ENCODE results near the gene SPATA46. TPM values are rescaled to one million over a fixed set of nuclear protein-coding genes. Genes with fewer than 3 reads are reported as not detected.
A peak's percentile ranks its signal among the peaks of the same experiment; 100 is the strongest.

The SPATA46 gene
- total and polyA plus RNA-seq, 9 of the 15 experiments (the other 6 are each of a cell fraction or from before 2014, with no cell fraction given), result 0.04 to 0.11 TPM; not detected in 7

- Histone ChIP-seq H3K9me3 (replicated peaks; ENCODE audit: control insufficient read depth, insufficient read depth, low read depth, low read length) (no peaks in the 10 kb centered on the region), H3K9ac (ENCODE audit: insufficient read depth in 1 of 2, low read depth in 2 of 2, low read length in 2 of 2) (peak overlapping the region in 1 of 2 experiments; percentile 24; a peak in 2 of 4 replicates), H3K36me3 (ENCODE audit: control insufficient read depth, insufficient read depth, low read length) (no peaks in the 10 kb centered on the region; the same call in 2 of the 3 replicates), H3K79me2 (ENCODE audit: control insufficient read depth, insufficient read depth, low read length) (peaks cover 12% of the 10 kb centered on the region; the same call in 2 of the 3 replicates), H3K27ac (ENCODE audit: extremely low read depth, low read depth, low read length) (peak overlapping the region; percentile 69), H3K4me2 (ENCODE audit: insufficient read depth, low read length) (no peak overlapping the region), H3K4me3 (no peak overlapping the region), H4K20me1 (replicated peaks; ENCODE audit: control insufficient read depth, insufficient read depth, low read length) (no peaks in the 10 kb centered on the region), H3K9me1 (ENCODE audit: control insufficient read depth, insufficient read depth, low read length) (peaks cover 7% of the 10 kb centered on the region), H3K27me3 (ENCODE audit: control insufficient read depth in 2 of 2, insufficient read depth in 2 of 2, low read length in 2 of 2) (no peaks in the 10 kb centered on the region), H3K4me1 (replicated peaks in 1 of 2; ENCODE audit: control insufficient read depth in 2 of 2, insufficient read depth in 2 of 2, low read length in 2 of 2) (peaks cover 75 to 90% of the 10 kb centered on the region in 2 experiments), H2AFZ (ENCODE audit: low read depth, low read length) (peak overlapping the region; percentile 29)
- intact Hi-C loops (cut with micrococcal nuclease), result loop anchor here (2.0 kb wide), 1 partner anchor 15 kb away; no protein-coding TSS in a partner anchor
- no peak for FAIRE-seq
- WGBS (ENCODE audit: insufficient coverage, low coverage, missing lambda C conversion rate), result 72% methylated on average over 20 of the region's 20 CpGs
- ChIA-PET CTCF (ENCODE audit: low intra/inter-chr PET ratio) (no interaction called here), POLR2A (interaction anchor here (0.6 to 2.1 kb wide), 2 partner anchors 10 to 22 kb away, joined by 4 to 9 read pairs; no protein-coding TSS in a partner anchor)
- no peak for DNase-seq (ENCODE audit: extremely low read depth in 1 of 4, low spot score in 3 of 4)
- BruUV-seq (replicated peaks), result no TSS peak
- in situ Hi-C loops (cut with MboI), result no loop called here
- ATAC-seq, result no peak
- no peak for TF ChIP-seq CBX5 (IDR thresholded peaks at IDR 0.05; ENCODE audit: borderline replicate concordance, low read depth)
- no peak for TF ChIP-seq MLLT1 (IDR thresholded peaks at IDR 0.05)
- TF ChIP-seq ETS2 (tag; IDR thresholded peaks at IDR 0.05; ENCODE audit: borderline replicate concordance, poor library complexity, severe bottlenecking), result no peak
- TF ChIP-seq KAT8 (IDR thresholded peaks at IDR 0.05; ENCODE audit: low read depth), result no peak
- TF ChIP-seq POU5F1 (IDR thresholded peaks at IDR 0.05; ENCODE audit: borderline replicate concordance, low read depth, low read length, partially characterized antibody), result no peak
- no peak for TF ChIP-seq HNRNPL (IDR thresholded peaks at IDR 0.05; ENCODE audit: low read depth, low read length)
- no peak for TF ChIP-seq NFE2L1 (tag; IDR thresholded peaks at IDR 0.05; ENCODE audit: borderline replicate concordance, low read depth)
- TF ChIP-seq E2F6 (IDR thresholded peaks at IDR 0.05; ENCODE audit: borderline replicate concordance in 1 of 2, extremely low read depth in 1 of 2, insufficient read depth in 1 of 2, insufficient read length in 1 of 2, low read depth in 1 of 2, low read length in 1 of 2, poor library complexity in 1 of 2, severe bottlenecking in 1 of 2), result peak in 1 of 2 experiments; percentile 65
- 0 out of 2 replicates have a peak, but pooled peaks have one; percentile 49 for TF ChIP-seq KAT7 (CRISPR knock-in tag; IDR thresholded peaks at IDR 0.05; ENCODE audit: borderline replicate concordance)
- peak; percentile 15 for TF ChIP-seq MAFF (IDR thresholded peaks at IDR 0.05; ENCODE audit: low read length)
- TF ChIP-seq TFAP4 (CRISPR knock-in tag; IDR thresholded peaks at IDR 0.05; ENCODE audit: borderline replicate concordance), result peak; percentile 45; the same call in 1 of the 2 replicates
- TF ChIP-seq, protein P1, sequence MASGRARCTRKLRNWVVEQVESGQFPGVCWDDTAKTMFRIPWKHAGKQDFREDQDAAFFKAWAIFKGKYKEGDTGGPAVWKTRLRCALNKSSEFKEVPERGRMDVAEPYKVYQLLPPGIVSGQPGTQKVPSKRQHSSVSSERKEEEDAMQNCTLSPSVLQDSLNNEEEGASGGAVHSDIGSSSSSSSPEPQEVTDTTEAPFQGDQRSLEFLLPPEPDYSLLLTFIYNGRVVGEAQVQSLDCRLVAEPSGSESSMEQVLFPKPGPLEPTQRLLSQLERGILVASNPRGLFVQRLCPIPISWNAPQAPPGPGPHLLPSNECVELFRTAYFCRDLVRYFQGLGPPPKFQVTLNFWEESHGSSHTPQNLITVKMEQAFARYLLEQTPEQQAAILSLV (tag; IDR thresholded peaks at IDR 0.05), result no peak
- TF ChIP-seq ZNF668 (CRISPR knock-in tag; IDR thresholded peaks at IDR 0.05), result no peak
These were observed 10.8 kb upstream of the SPATA46 start for GRCh38 chr1:162387226-162388082.
